ENCODE measurements around the gene PPARGC1A.

The PPARGC1A gene

DNA sequence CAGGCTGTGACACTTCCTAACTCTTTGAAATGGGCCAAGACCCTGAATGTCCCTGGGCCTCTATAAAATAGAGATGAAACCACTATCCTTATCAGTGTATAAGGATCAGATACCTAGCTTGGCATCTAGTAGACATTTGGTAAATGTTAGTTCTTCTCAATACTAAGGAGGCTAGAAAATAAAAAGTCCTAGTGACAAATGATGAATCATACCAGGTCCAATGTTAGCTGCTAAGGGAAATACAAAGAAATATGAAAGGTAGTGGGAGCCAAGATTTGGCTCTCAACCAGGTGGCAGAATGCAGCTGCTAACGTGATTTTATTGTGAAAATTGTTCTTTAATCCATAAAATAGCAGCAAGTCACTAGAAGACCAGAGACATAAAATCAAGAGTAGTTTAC, 19.8 kb upstream of the PPARGC1A start:
- DNase-seq, result no peak

DNA sequence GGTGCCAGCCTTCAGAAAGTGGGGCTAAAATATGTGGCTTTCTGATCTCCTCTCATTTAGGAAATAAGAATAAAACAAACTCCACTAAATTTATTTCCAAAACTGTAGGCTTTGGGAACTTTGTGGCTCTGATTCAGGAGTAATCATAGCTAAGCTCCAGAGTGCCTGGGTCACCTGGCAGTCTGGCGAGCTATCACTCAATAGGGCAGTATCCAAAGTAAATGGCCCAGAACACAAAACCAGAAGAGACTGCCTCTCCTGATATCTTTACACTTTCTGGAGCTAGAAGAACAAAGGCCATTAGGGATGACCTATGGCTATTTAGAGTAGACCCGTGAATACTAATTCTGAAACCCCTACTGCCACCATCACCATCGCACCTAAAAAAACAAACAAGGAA, 17.0 kb upstream of the PPARGC1A start:
- no peak for DNase-seq

DNA sequence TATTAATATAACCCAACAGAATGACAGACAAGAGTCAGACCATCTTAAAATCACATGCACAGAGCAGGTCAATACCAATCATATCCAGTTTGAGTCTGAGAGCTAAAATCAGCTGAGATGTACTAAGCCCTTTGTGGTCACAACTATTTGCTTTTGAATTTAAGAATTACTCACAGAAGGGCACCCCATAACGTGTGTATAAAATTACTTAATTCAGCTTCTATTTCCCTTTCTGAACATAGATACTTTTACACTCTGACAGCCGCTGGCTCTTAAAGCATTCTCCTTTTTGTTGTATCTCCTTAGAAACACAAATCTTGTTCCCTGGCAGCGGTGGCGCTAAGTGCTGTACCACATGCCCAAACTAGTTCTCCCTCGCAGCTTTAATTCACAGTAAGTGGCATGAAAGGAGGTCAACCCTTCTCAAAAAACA, 14.8 kb upstream of the PPARGC1A start:
- no peak for DNase-seq

DNA sequence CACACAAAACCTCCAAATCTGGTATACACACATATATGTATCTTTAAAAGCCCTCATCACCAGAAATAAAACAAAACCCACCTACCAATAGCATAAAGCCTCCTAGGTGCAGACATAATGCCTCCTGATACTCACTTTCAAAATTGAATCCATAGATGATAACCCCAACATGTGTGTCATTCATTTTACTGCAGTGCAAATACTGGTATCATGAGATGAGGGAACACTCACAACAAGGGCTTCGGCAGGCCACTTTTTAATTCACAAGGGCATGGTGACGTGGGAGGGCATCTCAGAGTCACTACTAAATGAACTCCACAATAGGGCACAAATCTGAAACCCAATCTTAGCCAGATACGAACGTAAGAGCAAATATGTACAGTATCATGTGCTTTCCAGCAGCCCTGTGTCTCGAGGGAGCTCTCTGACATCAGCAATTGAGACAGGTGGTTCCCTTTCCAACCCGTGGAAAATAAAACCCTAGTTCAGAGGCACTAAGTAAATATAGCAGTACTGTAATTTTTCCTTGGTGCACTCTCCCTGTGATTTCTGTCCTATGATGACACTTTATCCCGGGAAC, 14.1 kb upstream of the PPARGC1A start:
- DNase-seq, result no peak

DNA sequence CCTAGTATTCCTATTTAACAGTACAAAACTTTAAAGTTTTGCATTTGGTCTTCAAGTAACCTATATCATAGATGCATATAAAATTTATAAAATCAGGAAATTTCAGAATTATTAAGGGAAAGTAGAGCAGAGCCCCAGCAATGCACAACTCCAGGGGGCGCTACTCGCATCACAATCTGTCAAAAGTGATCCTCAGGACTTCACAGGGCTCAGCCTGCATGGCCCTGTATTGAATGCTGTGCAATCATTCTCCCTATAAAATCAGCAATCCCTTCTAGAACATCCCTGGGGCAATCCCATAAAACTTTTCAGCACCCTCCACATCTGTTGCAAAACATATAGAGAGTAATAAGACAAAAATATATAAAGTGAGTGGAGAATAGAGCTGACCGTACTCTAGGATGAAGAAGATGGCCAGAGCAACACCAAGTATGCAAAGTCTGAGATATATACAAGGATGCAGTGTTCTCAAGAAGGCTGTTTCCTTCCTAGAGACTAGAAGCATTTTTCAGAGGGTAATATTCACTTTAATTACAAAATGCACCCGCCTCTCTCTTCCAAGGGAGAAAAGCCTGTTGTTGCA, 12.5 kb upstream of the PPARGC1A start:
- DNase-seq, result no peak

DNA sequence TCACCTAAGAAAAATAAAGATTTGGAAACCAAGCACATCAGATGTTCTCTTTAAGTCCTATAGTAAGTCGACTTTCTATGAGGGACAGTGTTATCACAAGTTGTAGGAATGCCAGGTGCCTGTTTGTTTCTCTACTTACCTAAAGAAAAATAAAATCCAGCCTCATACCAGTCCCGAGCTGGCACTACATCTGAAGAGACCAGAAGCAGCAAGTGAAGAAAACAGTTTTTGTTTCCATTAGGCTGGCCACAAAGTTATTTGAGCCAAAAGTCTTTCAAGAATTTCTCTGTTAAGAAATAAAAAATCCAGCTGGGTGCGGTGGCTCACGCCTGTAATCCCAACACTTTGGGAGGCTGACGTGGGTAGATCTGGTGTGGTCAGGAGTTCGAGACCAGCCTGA, 10.8 kb upstream of the PPARGC1A start:
- no peak for DNase-seq

DNA sequence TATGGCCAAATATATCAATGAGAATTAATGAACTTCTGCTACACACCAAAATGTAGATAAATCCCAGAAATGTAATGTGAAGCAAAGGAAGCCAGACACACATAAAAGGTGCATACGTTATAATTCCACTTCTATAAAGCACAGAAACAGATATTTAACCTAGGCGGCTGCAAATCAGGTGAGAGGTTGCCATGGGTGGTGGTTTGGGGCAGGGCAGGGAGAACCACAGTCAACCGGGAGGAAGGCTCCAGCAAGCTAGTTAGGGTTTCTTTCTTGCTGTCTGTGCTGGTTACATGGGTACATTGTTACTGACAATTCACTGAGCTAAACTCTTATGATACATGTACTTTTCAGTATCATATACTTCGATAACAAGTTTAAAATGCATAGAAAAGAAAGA, 9.7 kb upstream of the PPARGC1A start:
- no peak for DNase-seq

DNA sequence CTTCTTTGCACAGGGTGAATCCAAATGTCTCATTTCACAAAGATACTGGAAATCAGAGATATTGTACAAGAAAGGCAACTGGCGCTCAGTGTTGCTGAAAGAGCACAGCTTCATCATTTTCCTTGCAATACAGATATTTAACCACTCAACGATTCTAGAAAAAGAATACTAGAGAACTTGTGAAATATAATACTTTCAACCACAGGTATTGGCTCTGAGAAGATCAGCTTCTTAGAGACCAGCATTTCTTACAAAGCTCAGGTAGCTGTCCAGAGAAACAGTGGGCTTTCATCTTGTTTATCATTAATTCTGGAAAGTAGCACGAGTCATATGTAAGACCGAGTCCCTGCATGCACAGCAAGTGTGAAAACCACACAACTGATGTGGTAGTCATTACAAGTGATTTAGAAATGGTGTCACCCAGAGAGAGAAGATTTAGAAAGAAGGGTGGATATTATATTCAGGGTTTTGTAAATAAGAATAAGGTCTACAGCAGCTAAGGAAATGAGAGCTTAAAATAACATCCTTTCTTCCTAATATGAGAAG, 7.8 kb upstream of the PPARGC1A start:
- DNase-seq, result no peak

DNA sequence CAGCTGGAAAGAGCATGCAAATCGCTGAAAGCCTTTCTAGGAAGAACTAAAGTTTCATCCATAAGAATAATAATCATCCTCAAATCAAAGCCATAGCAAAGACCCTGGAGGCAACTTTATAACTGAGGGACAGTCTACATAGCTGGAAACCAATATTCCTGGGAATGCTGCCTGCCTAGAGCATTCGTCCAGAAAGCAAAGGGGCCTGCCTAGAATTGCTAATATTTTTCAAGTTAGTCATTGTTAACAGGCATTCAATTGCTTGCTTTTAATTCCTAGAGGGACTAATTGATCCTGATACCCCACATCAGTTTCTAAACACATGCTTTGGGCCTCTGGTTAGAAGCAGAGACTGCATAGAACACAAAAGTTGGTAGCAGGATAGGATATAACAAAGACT, 4.2 kb upstream of the PPARGC1A start:
- DNase-seq, result no peak

DNA sequence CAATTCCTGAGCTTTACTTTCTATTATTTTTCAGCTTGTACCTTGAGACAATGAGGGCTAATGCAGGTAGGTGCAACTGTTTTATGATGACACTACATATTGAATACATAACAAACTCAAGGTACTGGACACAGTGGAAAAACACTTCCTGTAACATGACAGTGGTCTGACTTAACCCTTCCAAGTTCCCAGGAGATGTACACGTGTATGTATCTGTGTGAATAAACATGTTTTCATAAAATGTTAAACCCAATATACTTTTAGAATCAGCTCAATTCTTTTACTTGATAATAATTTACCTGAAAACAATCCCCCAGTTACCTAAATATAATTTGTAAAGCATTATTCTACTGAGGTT, 1.2 kb upstream of the PPARGC1A start:
- no peak for DNase-seq

DNA sequence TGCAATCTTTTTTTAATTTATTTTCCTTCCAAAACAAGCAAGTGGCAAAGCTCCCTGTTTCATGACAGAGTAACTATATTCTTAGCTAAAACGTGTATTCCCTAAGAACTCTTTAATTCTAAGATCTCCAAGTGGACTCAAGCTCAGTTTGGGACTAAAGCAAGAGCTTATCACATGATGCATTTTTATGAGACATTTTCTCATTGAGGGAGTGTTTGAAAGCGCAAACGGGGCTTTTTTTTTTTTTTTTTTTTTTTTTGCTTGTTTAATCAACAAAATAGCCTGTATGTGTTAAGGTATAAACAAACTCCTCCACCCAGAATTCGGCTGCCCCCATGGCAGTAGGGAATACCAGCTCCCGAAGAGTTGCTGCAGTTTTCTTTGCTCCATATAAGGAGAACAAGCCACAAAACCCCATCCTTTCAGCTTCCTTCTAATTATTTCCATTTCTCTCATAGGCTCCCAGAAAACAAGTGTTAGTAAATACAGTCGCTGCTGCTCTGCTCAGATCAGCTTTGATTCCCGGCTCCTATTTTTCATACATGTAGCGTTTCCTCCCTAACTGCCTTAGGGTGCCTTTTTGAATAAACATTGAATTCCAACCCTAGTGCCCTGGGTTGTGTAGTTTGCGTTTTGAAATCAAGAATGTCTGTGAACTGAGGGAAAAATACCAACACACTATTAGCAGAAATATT, 669 bp upstream of the PPARGC1A start:
- no peak for DNase-seq

DNA sequence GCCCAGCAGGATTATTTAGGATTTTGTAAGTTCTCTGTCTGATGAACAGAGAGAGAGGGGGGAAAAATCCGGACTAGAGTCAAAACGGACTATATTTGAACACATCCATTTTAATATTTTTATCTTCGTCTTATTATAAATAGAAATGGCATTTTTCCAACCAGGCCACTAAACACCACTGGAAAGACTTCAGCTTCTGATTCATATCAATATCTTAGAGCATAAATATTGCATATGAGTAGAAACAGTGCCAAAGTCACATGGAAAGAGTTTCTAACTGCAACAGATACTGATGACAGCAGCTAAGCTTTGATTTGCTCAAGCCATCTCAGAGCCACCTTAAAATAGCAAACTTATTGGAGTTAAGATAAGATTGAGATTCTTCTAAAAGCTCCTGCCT, 456 bp downstream of the PPARGC1A start:
- DNase-seq, result no peak

DNA sequence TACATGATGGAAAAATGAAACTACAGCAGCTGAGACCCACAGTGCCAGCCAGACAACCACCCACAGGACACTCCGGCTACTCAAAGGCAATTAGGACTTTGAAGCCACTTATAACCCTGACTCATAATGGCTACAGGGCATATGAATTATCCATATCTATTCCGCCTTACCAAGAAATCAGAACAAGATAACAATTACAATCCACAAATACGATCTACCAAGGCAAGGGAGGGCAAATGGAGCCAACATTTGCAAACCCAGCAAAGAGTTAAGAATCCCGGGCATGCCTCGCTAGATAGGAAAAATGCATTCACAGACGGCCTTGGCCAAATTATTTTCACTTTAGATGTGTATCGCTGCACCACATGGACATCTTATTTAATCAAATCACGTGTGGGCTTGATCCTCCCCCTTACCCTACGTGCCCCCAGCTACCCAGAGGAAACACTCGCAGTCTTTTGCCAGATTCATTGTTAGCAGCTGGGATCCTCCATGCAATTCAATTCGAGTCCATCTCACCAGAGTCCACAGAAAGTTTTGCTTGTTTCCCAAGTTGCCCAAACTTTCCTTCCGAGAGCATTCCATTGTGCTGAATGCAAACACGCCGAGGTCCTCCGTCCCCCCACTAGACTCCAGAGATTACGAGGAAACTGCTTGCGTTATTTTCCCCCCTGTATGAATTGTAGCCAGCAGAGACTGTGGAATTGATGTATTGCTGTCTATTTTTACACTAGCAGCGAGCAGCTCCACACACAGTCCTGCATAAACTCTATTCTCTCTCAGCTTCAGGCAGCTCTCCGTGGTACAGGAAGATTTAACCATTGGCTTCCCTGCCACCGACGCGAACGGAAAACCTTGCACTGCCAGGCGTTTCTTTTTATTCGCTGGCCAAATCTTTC, 1.2 kb downstream of the PPARGC1A start:
- DNase-seq, result no peak

DNA sequence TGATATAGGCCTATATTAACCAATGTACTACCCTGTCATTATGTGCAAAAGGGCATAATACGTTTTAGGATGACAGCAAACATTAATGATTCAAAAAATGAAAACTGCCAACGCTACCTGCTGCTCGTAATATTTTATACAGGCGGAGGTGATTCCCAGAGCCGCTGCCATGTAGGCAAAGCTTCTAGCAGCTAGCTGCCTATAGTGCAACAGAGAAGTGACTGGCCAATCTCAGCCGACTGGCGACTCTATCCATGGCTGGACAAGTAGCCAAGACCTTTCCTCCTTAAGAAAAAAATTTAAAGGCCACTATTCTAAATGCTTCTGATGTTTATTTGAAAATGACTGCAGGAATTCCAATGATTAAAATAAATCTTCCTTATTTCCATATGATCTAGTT, 1.9 kb downstream of the PPARGC1A start:
- DNase-seq, result no peak

DNA sequence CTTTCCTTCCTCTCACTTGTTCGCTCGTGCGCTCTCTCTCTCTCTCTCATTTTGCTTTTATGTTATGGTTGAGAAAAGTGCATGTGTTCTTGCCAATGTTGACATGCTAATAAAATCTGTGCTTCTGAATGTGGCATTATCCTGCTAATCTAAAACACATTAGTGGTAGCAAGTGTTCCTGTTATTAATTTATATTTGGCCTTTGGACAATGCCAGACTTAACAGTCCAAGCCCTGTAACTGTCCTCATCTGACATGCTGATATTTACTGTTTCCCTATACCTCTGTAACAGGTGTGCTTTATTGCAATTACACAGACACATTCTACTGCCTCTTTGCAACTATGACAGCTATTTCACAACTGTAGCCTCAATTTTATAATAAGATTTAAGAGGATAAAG, 2.7 kb downstream of the PPARGC1A start:
- DNase-seq, result no peak

DNA sequence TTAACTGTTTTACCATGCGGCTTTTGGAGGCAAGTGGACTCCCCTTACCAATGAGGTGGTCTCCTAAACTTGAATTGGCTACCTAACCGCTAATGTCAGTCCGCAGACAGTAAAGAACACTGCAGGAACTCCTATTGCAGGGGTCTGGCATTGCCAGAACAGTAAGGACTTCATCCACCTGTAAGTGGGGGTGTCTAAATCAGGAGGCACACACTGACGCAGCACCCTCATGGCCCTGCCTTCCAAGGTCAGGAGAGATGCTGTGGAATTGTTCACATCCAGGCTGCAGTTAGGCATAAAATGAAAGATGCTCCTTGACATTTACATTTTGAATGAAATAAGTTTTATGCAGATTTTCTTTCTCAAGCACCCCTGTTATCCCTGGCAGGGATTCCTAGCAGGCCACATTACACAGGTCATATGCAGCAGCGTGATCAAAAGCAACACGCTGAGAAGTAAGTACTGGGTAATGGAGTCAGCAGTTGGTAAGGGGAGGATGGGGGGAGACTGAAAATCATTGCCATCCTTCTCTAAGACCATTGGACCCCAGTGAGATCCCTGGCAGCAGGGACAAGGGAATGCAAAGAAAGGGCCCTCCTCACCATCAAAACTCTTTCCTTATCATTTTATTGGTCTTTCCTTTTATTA, 3.8 kb downstream of the PPARGC1A start:
- DNase-seq, result no peak

DNA sequence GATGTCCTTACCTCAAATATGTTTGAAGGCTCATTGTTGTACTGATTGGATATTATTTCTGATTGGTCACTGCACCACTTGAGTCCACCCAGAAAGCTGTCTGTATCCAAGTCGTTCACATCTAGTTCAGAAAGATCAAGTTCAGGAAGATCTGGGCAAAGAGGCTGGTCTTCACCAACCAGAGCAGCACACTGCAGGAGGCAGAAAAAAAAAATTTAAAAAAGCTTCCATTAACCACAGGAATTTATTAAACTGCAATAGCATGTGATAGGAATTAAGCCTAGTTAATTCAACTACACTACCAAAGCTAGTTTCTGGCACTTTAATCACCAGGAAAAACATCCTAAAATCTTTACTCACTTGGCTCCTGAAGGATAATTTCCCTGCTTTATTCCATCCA, 5.1 kb downstream of the PPARGC1A start:
- DNase-seq, result no peak

DNA sequence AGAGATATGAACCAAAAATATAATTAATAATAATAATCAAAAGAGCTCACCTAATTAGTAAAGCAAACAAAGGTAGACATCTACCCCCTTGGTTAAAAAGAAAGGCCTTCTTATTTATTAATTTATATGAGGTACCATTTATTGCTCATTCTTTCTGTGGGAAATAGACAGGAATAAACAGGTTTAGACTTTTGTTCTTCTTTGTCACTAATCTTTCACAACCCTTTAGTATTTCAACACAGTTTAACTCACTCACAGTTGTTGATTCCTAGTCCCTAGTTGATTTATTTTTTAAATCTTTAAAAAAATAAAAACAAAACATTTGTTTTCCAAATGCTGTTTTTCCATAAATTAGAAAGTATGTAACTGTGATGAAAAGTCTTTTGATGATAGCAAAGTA, 5.6 kb downstream of the PPARGC1A start:
- DNase-seq, result no peak

DNA sequence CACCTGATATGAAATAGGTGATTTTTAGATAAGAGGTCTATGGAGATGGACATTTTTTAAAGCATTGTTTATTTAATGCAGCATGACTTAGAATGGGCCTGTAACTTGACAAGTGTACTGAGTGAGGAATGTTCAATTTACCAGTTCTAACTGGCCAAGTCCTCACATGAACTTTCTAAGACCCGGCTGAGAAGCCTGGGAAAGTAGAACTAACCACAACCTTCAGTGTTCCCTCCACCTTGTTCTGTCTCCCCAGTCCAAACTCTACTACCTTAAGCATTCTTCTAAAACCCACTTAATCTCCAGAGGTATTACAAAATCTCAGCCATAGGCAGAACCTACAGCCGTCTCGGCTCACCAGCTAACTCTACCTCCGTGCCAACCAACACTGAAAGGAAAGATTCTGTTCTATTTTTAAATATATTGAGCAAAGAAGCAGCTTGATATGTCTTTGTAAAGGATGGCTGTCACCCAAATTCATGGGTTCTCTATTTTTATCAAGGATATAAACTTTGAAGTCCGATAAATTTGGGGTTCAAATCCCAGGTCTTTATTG, 6.8 kb downstream of the PPARGC1A start:
- no peak for DNase-seq

DNA sequence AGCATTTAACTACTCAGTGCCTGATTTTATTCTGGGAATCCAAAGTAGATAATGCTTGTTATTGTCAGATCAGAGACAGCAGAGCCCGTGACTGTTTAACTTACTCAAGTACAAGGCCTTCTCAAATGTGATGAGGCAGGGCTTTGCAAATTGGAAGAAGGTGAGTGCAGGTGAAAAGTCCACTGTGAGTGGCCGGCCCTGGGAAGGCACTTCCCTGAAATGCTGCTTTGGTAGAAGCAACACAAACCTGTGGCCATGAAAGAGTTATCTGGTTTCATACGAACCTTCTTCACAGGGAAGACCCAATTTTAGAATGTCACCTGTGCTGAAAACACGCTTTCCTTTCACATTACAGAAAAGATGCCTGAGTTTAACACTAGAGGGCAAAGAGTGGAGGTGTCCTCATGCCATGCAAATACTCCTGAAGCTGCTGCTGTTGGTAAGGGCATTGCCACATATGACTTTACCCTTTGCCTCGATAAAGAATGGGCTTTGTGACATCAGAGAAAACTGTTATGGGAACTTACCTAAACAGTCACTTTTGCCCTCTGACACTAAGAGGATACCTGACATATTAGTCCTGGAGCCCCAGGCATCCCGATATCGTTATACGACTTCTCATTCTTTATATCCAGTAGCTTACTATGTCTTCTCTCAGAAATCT, 8.0 kb downstream of the PPARGC1A start:
- no peak for DNase-seq

DNA sequence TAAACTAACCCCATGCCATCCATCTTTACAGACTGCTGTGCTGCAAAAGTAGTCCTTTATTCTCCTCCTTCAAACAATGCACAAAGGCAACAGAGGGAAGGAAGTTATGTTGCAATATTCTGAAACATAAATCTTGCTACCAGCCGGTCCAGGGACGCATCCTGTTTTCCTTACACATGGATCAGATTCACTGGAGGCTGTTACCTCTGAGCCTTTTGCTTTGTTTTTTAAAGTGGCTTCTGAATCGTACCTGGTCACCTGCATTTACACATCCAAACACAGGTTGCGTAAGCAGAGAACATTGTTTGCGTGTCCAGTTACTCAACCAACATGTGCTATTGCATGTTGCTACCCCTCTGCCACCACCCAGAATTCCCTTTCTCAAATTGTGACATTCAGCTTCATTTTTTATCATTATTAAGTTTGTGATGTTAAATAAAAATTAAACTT, 8.8 kb downstream of the PPARGC1A start:
- DNase-seq, result no peak

Data from GF-D8 (cell line).